ENCODE measurements around the gene STPG2. TPM values are rescaled to one million over a fixed set of nuclear protein-coding genes. Genes with fewer than 3 reads are reported as not detected.

The STPG2 gene
- total RNA-seq, 1 donor from 2014 or later: 0.14 TPM

GRCh38 chr4:97670703-97671269 lies 472.5 kb downstream of the STPG2 start:
- no peaks in the 10 kb centered on the region for H3K4me1 Mint-ChIP-seq (ENCODE audit: low read depth, unreplicated experiment)
- no peak for TF ChIP-seq EZH2 (IDR thresholded peaks at IDR 0.05; ENCODE audit: insufficient read depth, low read length)
- TF ChIP-seq CTCF (IDR thresholded peaks at IDR 0.05; ENCODE audit: insufficient read depth, low read depth, low read length): no peak
- Histone ChIP-seq H3K9ac (ENCODE audit: low read length) (no peak overlapping the region), H3K4me2 (ENCODE audit: low read length) (no peak overlapping the region), H3K9me3 (ENCODE audit: insufficient read depth, low read depth, low read length) (no peaks in the 10 kb centered on the region), H3K27me3 (ENCODE audit: insufficient read depth, low read length) (no peaks in the 10 kb centered on the region), H3K79me2 (ENCODE audit: insufficient read depth, low read length) (no peaks in the 10 kb centered on the region), H3K4me1 (ENCODE audit: insufficient read depth, low read length) (no peaks in the 10 kb centered on the region), H3K27ac (ENCODE audit: low read depth, low read length) (no peak overlapping the region), H3K4me3 (ENCODE audit: insufficient read depth, low read depth, low read length) (no peak overlapping the region), H3K36me3 (ENCODE audit: insufficient read depth, low read length) (no peaks in the 10 kb centered on the region), H2AFZ (ENCODE audit: low read depth, low read length) (no peak overlapping the region), H4K20me1 (ENCODE audit: insufficient read depth, low read length) (no peaks in the 10 kb centered on the region)
- FAIRE-seq (no peak), DNase-seq (ENCODE audit: low read depth) (no peak)
- no peak overlapping the region for H3K4me3 Mint-ChIP-seq (ENCODE audit: unreplicated experiment)
- H3K27me3 Mint-ChIP-seq (ENCODE audit: low read depth, unreplicated experiment): no peaks in the 10 kb centered on the region
- H3K27ac Mint-ChIP-seq (ENCODE audit: unreplicated experiment): no peak overlapping the region
- H3K9me3 Mint-ChIP-seq (ENCODE audit: unreplicated experiment): peaks cover 1% of the 10 kb centered on the region
- H3K36me3 Mint-ChIP-seq (ENCODE audit: low read depth, unreplicated experiment): no peaks in the 10 kb centered on the region

GRCh38 chr4:97665553-97665952 lies 477.7 kb downstream of the STPG2 start:
- Histone ChIP-seq H4K20me1 (ENCODE audit: insufficient read depth, low read length) (no peaks in the 10 kb centered on the region), H3K4me3 (ENCODE audit: insufficient read depth, low read depth, low read length) (no peak overlapping the region), H3K9ac (ENCODE audit: low read length) (no peak overlapping the region), H2AFZ (ENCODE audit: low read depth, low read length) (no peak overlapping the region), H3K9me3 (ENCODE audit: insufficient read depth, low read depth, low read length) (no peaks in the 10 kb centered on the region), H3K36me3 (ENCODE audit: insufficient read depth, low read length) (no peaks in the 10 kb centered on the region), H3K27me3 (ENCODE audit: insufficient read depth, low read length) (no peaks in the 10 kb centered on the region), H3K27ac (ENCODE audit: low read depth, low read length) (no peak overlapping the region), H3K4me2 (ENCODE audit: low read length) (no peak overlapping the region), H3K4me1 (ENCODE audit: insufficient read depth, low read length) (no peaks in the 10 kb centered on the region), H3K79me2 (ENCODE audit: insufficient read depth, low read length) (no peaks in the 10 kb centered on the region)
- TF ChIP-seq CTCF (IDR thresholded peaks at IDR 0.05; ENCODE audit: insufficient read depth, low read depth, low read length) (no peak), EZH2 (IDR thresholded peaks at IDR 0.05; ENCODE audit: insufficient read depth, low read length) (no peak)
- Mint-ChIP-seq H3K27me3 (ENCODE audit: low read depth, unreplicated experiment) (no peaks in the 10 kb centered on the region), H3K4me1 (ENCODE audit: low read depth, unreplicated experiment) (no peaks in the 10 kb centered on the region), H3K9me3 (ENCODE audit: unreplicated experiment) (peaks cover 6% of the 10 kb centered on the region), H3K4me3 (ENCODE audit: unreplicated experiment) (no peak overlapping the region), H3K36me3 (ENCODE audit: low read depth, unreplicated experiment) (no peaks in the 10 kb centered on the region), H3K27ac (ENCODE audit: unreplicated experiment) (no peak overlapping the region)
- FAIRE-seq (no peak), DNase-seq (ENCODE audit: low read depth) (no peak)

- TF ChIP-seq EZH2 (IDR thresholded peaks at IDR 0.05; ENCODE audit: insufficient read depth, low read length) (no peak), CTCF (IDR thresholded peaks at IDR 0.05; ENCODE audit: insufficient read depth, low read depth, low read length) (no peak)
- no peaks in the 10 kb centered on the region for H3K79me2 ChIP-seq (ENCODE audit: insufficient read depth, low read length)
- H3K4me3 ChIP-seq (ENCODE audit: insufficient read depth, low read depth, low read length): no peak overlapping the region
- no peaks in the 10 kb centered on the region for H3K36me3 Mint-ChIP-seq (ENCODE audit: low read depth, unreplicated experiment)
- no peak overlapping the region for H3K4me3 Mint-ChIP-seq (ENCODE audit: unreplicated experiment)
- H3K27me3 ChIP-seq (ENCODE audit: insufficient read depth, low read length): no peaks in the 10 kb centered on the region
- no peaks in the 10 kb centered on the region for H3K4me1 ChIP-seq (ENCODE audit: insufficient read depth, low read length)
- no peak overlapping the region for H3K27ac Mint-ChIP-seq (ENCODE audit: unreplicated experiment)
- no peak for FAIRE-seq
- no peak for DNase-seq (ENCODE audit: low read depth)
- no peaks in the 10 kb centered on the region for H3K9me3 ChIP-seq (ENCODE audit: insufficient read depth, low read depth, low read length)
- H4K20me1 ChIP-seq (ENCODE audit: insufficient read depth, low read length): no peaks in the 10 kb centered on the region
- H3K9ac ChIP-seq (ENCODE audit: low read length): no peak overlapping the region
- H3K36me3 ChIP-seq (ENCODE audit: insufficient read depth, low read length): no peaks in the 10 kb centered on the region
- peaks cover 6% of the 10 kb centered on the region for H3K9me3 Mint-ChIP-seq (ENCODE audit: unreplicated experiment)
- no peaks in the 10 kb centered on the region for H3K27me3 Mint-ChIP-seq (ENCODE audit: low read depth, unreplicated experiment)
- H3K4me2 ChIP-seq (ENCODE audit: low read length): no peak overlapping the region
- H3K4me1 Mint-ChIP-seq (ENCODE audit: low read depth, unreplicated experiment): no peaks in the 10 kb centered on the region
- no peak overlapping the region for H2AFZ ChIP-seq (ENCODE audit: low read depth, low read length)
- H3K27ac ChIP-seq (ENCODE audit: low read depth, low read length): no peak overlapping the region
These were observed 478.5 kb downstream of the STPG2 start for GRCh38 chr4:97664741-97665140.

Measured in astrocyte (in vitro differentiated cells and primary cell).